Prostate gland (tissue), 2 donors: ENCODE results near the gene VOPP1.
"Not testable (repeated sequence)": the region's sequence is repeated elsewhere in the genome, so short reads cannot be mapped to it uniquely, and the experiment has no call there.

Experiments used
- POLR2A ChIP-seq: fragments of 450-650 bp; IDR thresholded peaks from one replicate; pipeline ENCODE4 v1.6.1; 2016; ENCODE audit warnings: antibody characterized with exemption, mild to moderate bottlenecking
- TF ChIP-seq, protein P1 (sequence below), 4 experiments: fragments of 200-600 bp in 2 of 4; fragments of 450-650 bp in 2 of 4; sonication (generic) in 2 of 4; IDR thresholded peaks; 1 replicate in 3 of 4; 2 replicates in 1 of 4; pipeline ENCODE4 v1.5.1; 2016 to 2019; ENCODE audit warnings: antibody characterized with exemption in 4 of 4, mild to moderate bottlenecking in 2 of 4, moderate library complexity in 2 of 4

DNA sequence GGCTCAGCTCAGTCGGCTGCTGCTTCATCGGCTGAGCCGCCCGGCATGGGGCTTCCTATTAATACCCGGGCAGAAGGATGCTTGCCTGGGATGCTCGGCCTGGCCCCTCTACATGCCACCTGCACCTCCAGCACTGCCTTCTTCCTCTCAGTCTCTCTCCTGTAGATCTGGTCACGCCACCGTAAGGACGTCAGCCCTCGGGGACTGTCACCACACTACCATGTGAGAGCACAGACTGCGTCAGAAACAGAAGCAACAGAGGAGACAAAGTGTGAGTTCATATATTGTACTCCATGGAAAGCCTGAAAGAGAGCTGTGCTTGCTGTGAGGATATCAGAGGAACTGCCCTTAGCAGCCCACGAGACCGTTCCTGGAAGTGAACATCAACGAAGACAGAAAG is 99.9 kb downstream of the VOPP1 start:
- TF ChIP-seq, protein P1, sequence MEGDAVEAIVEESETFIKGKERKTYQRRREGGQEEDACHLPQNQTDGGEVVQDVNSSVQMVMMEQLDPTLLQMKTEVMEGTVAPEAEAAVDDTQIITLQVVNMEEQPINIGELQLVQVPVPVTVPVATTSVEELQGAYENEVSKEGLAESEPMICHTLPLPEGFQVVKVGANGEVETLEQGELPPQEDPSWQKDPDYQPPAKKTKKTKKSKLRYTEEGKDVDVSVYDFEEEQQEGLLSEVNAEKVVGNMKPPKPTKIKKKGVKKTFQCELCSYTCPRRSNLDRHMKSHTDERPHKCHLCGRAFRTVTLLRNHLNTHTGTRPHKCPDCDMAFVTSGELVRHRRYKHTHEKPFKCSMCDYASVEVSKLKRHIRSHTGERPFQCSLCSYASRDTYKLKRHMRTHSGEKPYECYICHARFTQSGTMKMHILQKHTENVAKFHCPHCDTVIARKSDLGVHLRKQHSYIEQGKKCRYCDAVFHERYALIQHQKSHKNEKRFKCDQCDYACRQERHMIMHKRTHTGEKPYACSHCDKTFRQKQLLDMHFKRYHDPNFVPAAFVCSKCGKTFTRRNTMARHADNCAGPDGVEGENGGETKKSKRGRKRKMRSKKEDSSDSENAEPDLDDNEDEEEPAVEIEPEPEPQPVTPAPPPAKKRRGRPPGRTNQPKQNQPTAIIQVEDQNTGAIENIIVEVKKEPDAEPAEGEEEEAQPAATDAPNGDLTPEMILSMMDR (IDR thresholded peaks at IDR 0.05) = not testable (repeated sequence)
- TF ChIP-seq POLR2A = not testable (repeated sequence)
